Keratinocyte (primary cell): ENCODE measurements around the gene BANP. TPM values are rescaled to one million over a fixed set of nuclear protein-coding genes. Genes with fewer than 3 reads are reported as not detected.

ENCODE experiments used
- DNase-seq: peaks from one replicate; pipeline ENCODE4 v3.0.0-alpha.2; 2011; ENCODE audit warnings: low read depth, missing footprints, low spot score
- FAIRE-seq: peaks from 2 replicates; lab custom pipeline; 2011; peaks lifted over from hg19 to GRCh38; lab: Jason Lieb, UNC
- H2AFZ ChIP-seq: 2 replicates; pipeline ENCODE4 v1.6.0; 2012; ENCODE audit warnings: low read length, control low read depth, inconsistent platforms; ENCODE audit not compliant: control insufficient read depth
- H3K27ac ChIP-seq: 2 replicates; pipeline ENCODE4 v1.5.1; 2011; ENCODE audit warnings: low read length; ENCODE audit not compliant: control insufficient read depth, insufficient read depth
- H3K27me3 ChIP-seq: 3 replicates; pipeline ENCODE4 v1.6.0; 2011; ENCODE audit warnings: low read length; ENCODE audit not compliant: control insufficient read depth, insufficient read depth; ENCODE audit errors: extremely low read depth
- H3K36me3 ChIP-seq, 2 experiments: 2 replicates in 1 of 2; 3 replicates in 1 of 2; pipeline ENCODE4 v1.5.1; 2011; ENCODE audit warnings: low read length in 2 of 2, mild to moderate bottlenecking in 1 of 2; ENCODE audit not compliant: control insufficient read depth in 2 of 2, insufficient read depth in 2 of 2; ENCODE audit errors: extremely low read depth in 1 of 2
- H3K4me1 ChIP-seq: 3 replicates; pipeline ENCODE4 v1.5.1; 2011; ENCODE audit warnings: low read length; ENCODE audit not compliant: control insufficient read depth, insufficient read depth; ENCODE audit errors: extremely low read depth
- H3K4me2 ChIP-seq: 3 replicates; pipeline ENCODE4 v1.6.0; 2011; ENCODE audit warnings: low read depth, low read length; ENCODE audit not compliant: control insufficient read depth, insufficient read depth; ENCODE audit errors: extremely low read depth
- H3K4me3 ChIP-seq, 3 experiments: fragments of 200-600 bp in 1 of 3; sonication (generic) in 1 of 3; 2 replicates in 2 of 3; 3 replicates in 1 of 3; pipeline ENCODE4 v1.5.1; 2011 to 2016; ENCODE audit warnings: low read length in 3 of 3, mild to moderate bottlenecking in 3 of 3, control low read depth in 2 of 3, inconsistent platforms in 1 of 3, low read depth in 1 of 3, mixed read lengths in 1 of 3, mixed run types in 1 of 3, moderate library complexity in 1 of 3; ENCODE audit not compliant: control insufficient read depth in 2 of 3, insufficient read depth in 2 of 3; ENCODE audit errors: extremely low read depth in 1 of 3
- H3K79me2 ChIP-seq: 2 replicates; pipeline ENCODE4 v1.6.0; 2012; ENCODE audit warnings: low read length; ENCODE audit not compliant: control insufficient read depth, insufficient read depth
- H3K9ac ChIP-seq: 3 replicates; pipeline ENCODE4 v1.6.0; 2011; ENCODE audit warnings: low read length; ENCODE audit not compliant: control insufficient read depth, insufficient read depth; ENCODE audit errors: extremely low read depth
- H3K9me1 ChIP-seq: 3 replicates; pipeline ENCODE4 v1.6.0; 2011; ENCODE audit warnings: low read length; ENCODE audit not compliant: control insufficient read depth, insufficient read depth; ENCODE audit errors: extremely low read depth
- H3K9me3 ChIP-seq: 2 replicates; pipeline ENCODE4 v1.5.1; 2012; ENCODE audit warnings: low read depth, low read length; ENCODE audit not compliant: control insufficient read depth
- H4K20me1 ChIP-seq: 3 replicates; pipeline ENCODE4 v1.6.0; 2011; ENCODE audit warnings: low read length; ENCODE audit not compliant: control insufficient read depth, insufficient read depth; ENCODE audit errors: extremely low read depth
- CTCF ChIP-seq, 3 experiments: IDR thresholded peaks in 1 of 3; conservative IDR thresholded peaks in 1 of 3; optimal IDR thresholded peaks in 1 of 3; 2 replicates in 2 of 3; 3 replicates in 1 of 3; pipeline versions ENCODE3 to v1.5.1; 2011; ENCODE audit warnings: low read length in 3 of 3, mild to moderate bottlenecking in 3 of 3, moderate library complexity in 2 of 3, control low read depth in 1 of 3, inconsistent platforms in 1 of 3; ENCODE audit not compliant: insufficient read depth in 2 of 3; ENCODE audit errors: extremely low read depth in 1 of 3
- EZH2 ChIP-seq: IDR thresholded peaks from one replicate; pipeline ENCODE4 v1.6.1; 2012; ENCODE audit warnings: inconsistent platforms, mild to moderate bottlenecking, low read length, moderate library complexity
- dilution Hi-C: fragments of 300-500 bp; cut with MboI; formaldehyde crosslinking; loops from one replicate; pipeline ENCODE4 v1.7.0; 2020; ENCODE audit warnings: low sequenced_read_pairs; ENCODE audit not compliant: extremely low pct_ligation_motif_present
- polyA plus RNA-seq, 5 experiments: library from polyadenylated mRNA; depleted of rRNA in 3 of 5; stranded (reverse) in 3 of 5; stranded (forward) in 1 of 5; unstranded in 1 of 5; fragments of >200 nt; gene quantifications; 1 replicate in 1 of 5; 2 replicates in 3 of 5; 3 replicates in 1 of 5; pipeline versions ENCODE4 v1.2.1 to v1.2.3, GENCODE V29; 2011 to 2012; ENCODE audit warnings: missing spikeins in 2 of 5, low read depth in 1 of 5, low replicate concordance in 1 of 5

Gene BANP
- polyA plus RNA-seq, 1 donor (not counting 4 experiments of a cell fraction or from before 2014, with no cell fraction given): 10.8 TPM

- dilution Hi-C loops: no loop called here
- H3K36me3 ChIP-seq: peaks cover 0 to 14% of the 10 kb centered on the region in 2 experiments
- no peaks in the 10 kb centered on the region for H3K9me3 ChIP-seq
- DNase-seq (no peak), FAIRE-seq (no peak)
- TF ChIP-seq EZH2: no peak
- TF ChIP-seq CTCF (optimal IDR thresholded peaks at IDR 0.05 in 1 of 3, IDR thresholded peaks at IDR 0.05 in 1 of 3, conservative IDR thresholded peaks at IDR 0.05 in 1 of 3; ENCODE audit: extremely low read depth in 1 of 3, insufficient read depth in 2 of 3, low read length in 3 of 3): no peak
- H4K20me1 ChIP-seq: peaks cover 2% of the 10 kb centered on the region
- no peak overlapping the region for H2AFZ ChIP-seq
- H3K27me3 ChIP-seq: no peaks in the 10 kb centered on the region
- no peaks in the 10 kb centered on the region for H3K9me1 ChIP-seq
- H3K79me2 ChIP-seq: no peaks in the 10 kb centered on the region
- no peak overlapping the region for H3K4me2 ChIP-seq
- no peak overlapping the region for H3K27ac ChIP-seq
- H3K9ac ChIP-seq: no peak overlapping the region
- H3K4me3 ChIP-seq: no peak overlapping the region
- no peaks in the 10 kb centered on the region for H3K4me1 ChIP-seq
Measured at GRCh38 chr16:88057656-88058055, 106.4 kb downstream of the BANP start.

- Histone ChIP-seq H4K20me1 (peaks cover 2% of the 10 kb centered on the region), H3K27ac (no peak overlapping the region), H3K36me3 (peaks cover 3 to 18% of the 10 kb centered on the region in 2 experiments), H3K79me2 (no peaks in the 10 kb centered on the region), H3K4me2 (no peak overlapping the region), H3K27me3 (no peaks in the 10 kb centered on the region), H3K9ac (no peak overlapping the region), H3K4me3 (no peak overlapping the region), H3K9me1 (no peaks in the 10 kb centered on the region), H3K4me1 (no peaks in the 10 kb centered on the region), H2AFZ (no peak overlapping the region), H3K9me3 (no peaks in the 10 kb centered on the region)
- TF ChIP-seq EZH2 (no peak), CTCF (optimal IDR thresholded peaks at IDR 0.05 in 1 of 3, IDR thresholded peaks at IDR 0.05 in 1 of 3, conservative IDR thresholded peaks at IDR 0.05 in 1 of 3; ENCODE audit: extremely low read depth in 1 of 3, insufficient read depth in 2 of 3, low read length in 3 of 3) (no peak)
- FAIRE-seq (no peak), DNase-seq (no peak)
- dilution Hi-C loops: no loop called here
Measured at GRCh38 chr16:88058136-88058535, 106.9 kb downstream of the BANP start.
